22Rv1 (cell line): ENCODE results near the gene TOR1A.

Experiments used
- CTCF ChIP-seq: fragments of 450-650 bp; IDR thresholded peaks from 2 replicates; pipeline ENCODE4 v1.5.1; 2017; ENCODE audit warnings: mild to moderate bottlenecking
- ZFX ChIP-seq: fragments of 450-650 bp; IDR thresholded peaks from 2 replicates; pipeline ENCODE4 v1.6.1; 2017; ENCODE audit warnings: antibody characterized with exemption, borderline replicate concordance

DNA sequence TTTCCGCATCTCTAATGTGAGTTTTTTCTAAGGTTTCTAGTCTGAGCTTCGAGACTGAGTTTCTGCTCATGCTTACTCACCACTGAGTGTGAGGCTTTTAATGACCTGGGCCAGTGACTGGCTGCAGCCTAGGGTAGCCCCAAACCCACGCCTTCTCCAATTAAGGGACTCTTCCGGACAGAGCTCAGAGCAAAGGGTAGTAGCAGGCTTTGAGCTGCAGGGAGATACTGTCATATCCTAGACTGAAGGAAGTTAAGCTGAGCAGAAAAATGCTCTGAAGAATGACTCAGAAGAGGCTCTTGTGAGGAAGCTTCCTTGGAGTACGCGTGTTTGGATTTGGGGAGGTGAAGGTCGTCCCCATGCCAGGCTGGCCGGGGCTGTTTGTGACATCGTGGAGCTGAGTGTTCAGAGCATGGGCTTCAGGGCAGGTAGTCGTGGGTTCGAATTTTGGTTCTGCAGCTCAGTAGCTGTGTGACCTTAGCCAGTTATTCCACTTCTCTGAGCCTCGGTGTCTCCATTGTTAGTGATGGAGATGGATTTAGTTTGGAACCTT is 14.8 kb upstream of the TOR1A start:
- TF ChIP-seq CTCF, result no peak
- TF ChIP-seq ZFX, result no peak
